Activated CD4-positive, alpha-beta T cell treated with anti-CD3 and anti-CD28 coated beads, Interleukin-2, amount 50 U/mL, for 48 hours (primary cell): ENCODE data around the gene PITHD1.
A peak's percentile ranks its signal among the peaks of the same experiment; 100 is the strongest.
"Not testable (repeated sequence)": the region's sequence is repeated elsewhere in the genome, so short reads cannot be mapped to it uniquely, and the experiment has no call there.

ENCODE experiments used
- DNase-seq, 2 experiments: peaks; one replicate each; pipeline ENCODE4 v3.0.0-alpha.2; 2020

PITHD1 gene, protein sequence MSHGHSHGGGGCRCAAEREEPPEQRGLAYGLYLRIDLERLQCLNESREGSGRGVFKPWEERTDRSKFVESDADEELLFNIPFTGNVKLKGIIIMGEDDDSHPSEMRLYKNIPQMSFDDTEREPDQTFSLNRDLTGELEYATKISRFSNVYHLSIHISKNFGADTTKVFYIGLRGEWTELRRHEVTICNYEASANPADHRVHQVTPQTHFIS

GRCh38 chr1:23777979-23778814 is at the start of gene PITHD1:
Gene PITHD1, plus strand, starts transcription at chr1:23778418. Its CDS starts 98 bp downstream, at chr1:23778516.
- peak; percentile 72 to 78 for DNase-seq

GRCh38 chr1:23732363-23733224 is 45.6 kb upstream of the PITHD1 start:
- DNase-seq: no peak

GRCh38 chr1:23733281-23733680 is 44.9 kb upstream of the PITHD1 start:
- DNase-seq: not testable (repeated sequence)

DNA sequence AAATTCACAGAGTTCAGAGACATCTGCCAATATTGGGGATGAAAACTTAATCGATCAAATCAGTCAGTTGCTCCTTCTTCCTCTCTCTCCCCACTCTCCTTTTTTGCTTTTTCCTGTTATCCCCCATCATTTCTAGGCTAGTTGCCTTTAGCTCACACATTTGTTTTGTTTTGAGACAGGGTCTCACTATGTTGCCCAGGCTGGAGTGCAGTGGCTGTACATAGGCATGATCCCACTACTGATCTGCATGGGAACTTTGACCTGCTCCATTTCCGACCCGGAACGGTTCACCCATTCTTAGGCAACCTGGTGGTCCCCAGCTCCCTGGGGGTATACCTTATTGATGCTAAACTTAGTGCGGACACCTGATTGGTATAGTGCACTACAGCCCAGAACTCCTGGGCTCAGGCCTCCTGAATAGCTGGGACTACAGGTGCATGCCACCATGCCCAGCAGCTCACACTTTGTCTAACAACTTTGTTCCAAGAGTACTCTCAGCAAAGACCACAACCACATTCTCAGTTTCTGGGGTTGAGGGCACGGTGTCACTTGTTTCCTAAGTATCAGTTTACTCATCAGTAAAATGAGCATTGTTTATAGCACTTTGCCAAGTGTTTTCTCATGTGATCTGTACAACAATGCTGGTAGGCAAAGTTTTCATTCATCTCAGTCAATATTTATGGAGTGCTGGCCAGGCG is 41.6 kb upstream of the PITHD1 start:
- DNase-seq: peak; percentile 29 to 39

GRCh38 chr1:23741609-23742008 is 36.6 kb upstream of the PITHD1 start:
- no peak for DNase-seq

DNA sequence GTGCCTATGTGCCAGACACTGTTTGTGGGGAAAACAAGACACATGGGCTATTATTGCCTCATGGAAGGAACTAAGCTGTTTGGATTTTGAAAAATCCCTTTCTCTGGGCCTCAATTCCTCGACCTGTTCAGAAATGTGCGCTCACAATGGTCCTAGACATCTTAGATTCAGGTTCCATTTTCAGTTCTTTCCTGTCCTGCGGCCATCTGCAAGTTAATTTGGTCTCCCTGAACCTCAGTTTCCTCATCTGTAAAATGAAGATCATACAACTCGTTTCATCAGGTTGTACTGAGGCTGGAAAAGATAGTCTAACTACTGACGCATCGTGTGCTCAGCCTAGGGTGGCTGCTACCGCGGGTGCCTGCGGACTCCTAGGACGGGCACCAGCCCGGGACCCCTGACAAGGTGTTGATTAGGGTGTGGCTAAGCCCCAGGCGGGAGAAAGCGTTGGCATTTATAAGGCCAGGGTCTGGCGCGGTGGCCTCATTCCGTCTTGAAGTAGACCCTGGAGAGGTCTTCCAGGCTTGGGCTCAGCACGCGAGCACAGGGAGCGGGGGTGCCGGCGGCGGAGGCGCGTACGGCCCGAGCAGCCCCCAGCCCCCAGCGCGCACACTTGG is 35.4 kb upstream of the PITHD1 start:
- DNase-seq: peak; percentile 42 to 45

DNA sequence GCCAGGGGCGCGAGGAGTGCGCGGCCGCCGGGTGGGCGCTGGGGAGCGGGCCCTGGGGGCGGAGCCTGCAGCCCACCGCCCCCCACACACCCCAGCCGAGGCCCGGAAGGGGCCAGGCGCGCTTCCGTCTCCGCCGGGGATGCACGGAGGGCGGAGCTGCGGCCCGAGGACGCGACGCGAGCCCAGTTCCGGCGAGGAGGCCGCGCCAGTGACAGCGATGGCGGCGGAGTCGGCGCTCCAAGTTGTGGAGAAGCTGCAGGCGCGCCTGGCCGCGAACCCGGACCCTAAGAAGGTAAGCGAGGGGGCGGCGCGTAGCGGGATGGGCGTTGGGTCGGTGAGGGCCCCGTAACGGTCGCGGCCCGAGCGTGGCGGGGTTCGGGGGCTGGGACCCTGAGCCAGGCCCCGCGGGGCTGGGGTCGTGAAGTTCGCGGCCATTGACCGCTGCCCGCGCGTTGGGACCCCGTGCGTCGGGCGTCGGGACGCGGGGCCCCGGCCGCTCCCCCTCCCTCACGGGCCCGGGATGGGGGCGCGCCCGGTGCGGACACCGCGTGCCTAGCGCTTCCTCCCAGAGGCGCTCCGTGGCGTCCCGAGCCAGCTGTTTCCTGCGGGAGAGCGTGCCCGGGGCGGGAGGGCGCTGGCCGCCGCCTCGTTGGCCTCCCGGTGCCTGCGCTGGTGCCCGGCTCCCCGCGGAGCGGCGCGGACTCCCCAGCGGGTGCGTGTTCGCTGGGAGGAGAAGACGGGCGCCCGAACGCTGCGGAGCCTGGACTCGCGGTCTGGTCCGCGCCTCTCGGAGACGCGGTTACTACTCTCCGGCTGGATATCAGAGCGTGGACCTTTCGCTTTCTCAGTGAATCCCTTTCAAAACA is 34.7 kb upstream of the PITHD1 start, which contains the start of gene ELOA:
ELOA (plus strand) TSS at position 185 of the 866 bp plus-strand sequence; CDS start at position 218, 33 bp downstream.
- DNase-seq: peak; percentile 76 to 79

DNA sequence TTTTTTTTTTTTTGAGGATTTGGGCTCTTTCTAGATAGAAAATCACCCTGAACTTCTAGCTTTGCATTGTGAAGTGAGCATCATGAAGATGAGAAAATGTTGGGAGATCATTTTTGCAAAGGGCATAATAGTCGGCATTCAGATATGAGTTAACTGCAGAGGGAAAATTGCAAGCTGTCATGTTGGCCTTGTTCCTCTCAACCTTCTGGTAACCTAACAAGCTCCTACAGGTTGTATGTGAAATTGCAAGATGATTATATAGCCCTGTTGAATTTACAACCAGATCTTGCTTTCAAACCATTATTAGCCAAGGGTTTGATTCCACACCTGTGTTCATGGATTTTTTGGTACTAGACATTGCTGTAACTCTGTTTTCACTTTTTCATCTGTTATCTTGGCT is 32.7 kb upstream of the PITHD1 start:
- DNase-seq: no peak

DNA sequence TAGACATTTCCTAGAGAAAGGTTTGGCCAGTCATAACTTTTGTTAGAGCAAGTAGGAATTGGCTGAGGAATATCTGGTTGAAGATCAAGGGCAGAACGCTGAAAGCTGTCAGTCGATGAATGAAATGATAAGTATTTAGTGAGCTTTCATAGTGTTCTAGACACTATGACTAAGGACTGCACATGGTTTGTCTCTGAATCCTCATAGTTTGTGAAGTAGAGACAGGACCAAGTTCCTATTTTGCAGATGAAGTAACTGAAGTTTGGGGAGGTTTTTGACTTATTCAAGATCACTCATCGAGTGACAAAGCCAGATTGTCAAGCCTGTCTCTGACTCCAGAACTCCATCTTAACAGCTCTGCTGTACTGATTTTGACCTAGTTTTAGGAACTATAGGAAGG is 30.2 kb upstream of the PITHD1 start:
- no peak for DNase-seq

DNA sequence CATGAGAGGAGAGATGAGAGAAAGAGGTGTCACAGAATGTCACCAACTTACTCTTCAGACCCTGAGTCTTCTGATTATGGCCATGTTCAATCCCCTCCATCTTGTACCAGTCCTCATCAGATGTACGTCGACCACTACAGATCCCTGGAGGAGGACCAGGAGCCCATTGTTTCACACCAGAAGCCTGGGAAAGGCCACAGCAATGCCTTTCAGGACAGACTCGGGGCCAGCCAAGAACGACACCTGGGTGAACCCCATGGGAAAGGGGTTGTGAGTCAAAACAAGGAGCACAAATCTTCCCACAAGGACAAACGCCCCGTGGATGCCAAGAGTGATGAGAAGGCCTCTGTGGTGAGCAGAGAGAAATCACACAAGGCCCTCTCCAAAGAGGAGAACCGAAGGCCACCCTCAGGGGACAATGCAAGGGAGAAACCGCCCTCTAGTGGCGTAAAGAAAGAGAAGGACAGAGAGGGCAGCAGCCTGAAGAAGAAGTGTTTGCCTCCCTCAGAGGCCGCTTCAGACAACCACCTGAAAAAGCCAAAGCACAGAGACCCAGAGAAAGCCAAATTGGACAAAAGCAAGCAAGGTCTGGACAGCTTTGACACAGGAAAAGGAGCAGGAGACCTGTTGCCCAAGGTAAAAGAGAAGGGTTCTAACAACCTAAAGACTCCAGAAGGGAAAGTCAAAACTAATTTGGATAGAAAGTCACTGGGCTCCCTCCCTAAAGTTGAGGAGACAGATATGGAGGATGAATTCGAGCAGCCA is 27.0 kb upstream of the PITHD1 start:
- peak; percentile 26 to 40 for DNase-seq

DNA sequence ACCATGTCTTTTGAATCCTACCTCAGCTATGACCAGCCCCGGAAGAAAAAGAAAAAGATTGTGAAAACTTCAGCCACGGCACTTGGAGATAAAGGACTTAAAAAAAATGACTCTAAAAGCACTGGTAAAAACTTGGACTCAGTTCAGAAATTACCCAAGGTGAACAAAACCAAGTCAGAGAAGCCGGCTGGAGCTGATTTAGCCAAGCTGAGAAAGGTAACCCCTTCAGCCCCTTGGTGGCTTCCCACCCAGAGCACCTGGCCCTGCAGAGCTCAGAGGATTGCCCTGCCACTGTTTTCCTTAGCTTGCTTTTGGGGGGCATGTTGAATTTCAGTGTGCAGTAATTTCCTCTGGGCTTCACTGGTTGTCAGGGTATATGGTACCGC is 26.4 kb upstream of the PITHD1 start:
- no peak for DNase-seq

GRCh38 chr1:23752909-23753308 is 25.3 kb upstream of the PITHD1 start:
- DNase-seq: no peak

DNA sequence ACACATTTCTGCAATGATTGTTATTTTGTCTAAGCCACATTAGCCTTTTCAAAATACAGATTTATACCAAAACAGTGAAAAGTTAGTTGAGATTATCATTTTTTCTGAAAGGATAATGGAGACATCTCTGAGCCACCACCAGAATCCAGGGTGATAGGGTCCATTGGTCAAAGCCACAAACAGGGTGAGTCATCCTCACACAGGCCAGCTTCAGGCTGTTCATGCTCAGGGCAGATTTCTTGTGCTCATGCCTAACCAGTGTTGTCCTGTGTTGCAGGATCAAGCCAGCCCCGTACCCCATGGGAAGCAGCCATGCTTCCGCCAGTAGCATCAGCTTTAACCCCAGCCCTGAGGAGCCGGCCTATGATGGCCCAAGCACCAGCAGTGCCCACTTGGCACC is 21.5 kb upstream of the PITHD1 start:
- DNase-seq: no peak

DNA sequence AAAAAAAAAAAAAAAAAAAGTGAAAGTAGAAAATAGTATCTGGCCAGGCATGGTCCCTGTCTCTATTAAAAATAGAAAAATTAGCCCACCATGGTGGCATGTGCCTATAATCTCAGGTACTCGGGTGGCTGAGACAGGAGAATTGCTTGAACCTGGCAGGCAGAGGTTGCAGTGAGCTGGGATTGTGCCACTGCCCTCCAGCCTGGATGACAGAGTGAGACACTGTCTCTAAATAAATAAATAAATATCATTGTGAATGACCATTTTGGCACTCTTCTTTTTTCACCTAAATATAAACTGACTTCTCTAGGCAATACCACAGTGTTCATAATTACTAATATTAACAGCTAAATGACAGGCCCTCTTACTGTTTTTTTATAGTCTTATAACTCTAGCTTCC is 20.4 kb upstream of the PITHD1 start:
- DNase-seq: no peak

- DNase-seq: no peak
Observed at GRCh38 chr1:23759277-23759676, 18.9 kb upstream of the PITHD1 start.

GRCh38 chr1:23763041-23763577 is 15.1 kb upstream of the PITHD1 start:
- no peak for DNase-seq

DNA sequence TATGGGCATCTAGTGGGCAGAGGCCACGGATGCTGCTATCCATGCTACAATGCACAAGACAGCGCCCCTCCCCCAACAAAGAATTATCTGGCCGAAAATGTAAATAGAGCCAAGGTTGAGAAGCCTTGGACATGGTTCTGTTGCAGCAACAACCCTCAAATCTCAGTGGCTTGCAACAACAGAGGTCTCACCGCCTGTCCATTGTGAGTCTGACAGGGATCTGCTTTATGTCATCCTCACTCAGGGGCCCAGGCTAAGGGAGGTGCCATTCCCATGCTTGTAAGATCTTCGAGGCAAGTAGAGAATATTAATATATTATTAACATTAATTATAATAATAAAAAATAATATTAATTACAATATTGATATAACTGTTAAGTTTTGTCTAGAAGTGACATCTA is 9.5 kb upstream of the PITHD1 start:
- no peak for DNase-seq

GRCh38 chr1:23772049-23772853 is 6.0 kb upstream of the PITHD1 start:
- peak; percentile 94 for DNase-seq

- DNase-seq: no peak
Observed at GRCh38 chr1:23772854-23773242, 5.4 kb upstream of the PITHD1 start.
